ENCODE measurements around the gene ISOC1. TPM values are rescaled to one million over a fixed set of nuclear protein-coding genes. Genes with fewer than 3 reads are reported as not detected.

Gene ISOC1
- polyA plus RNA-seq, 1 donor, result 65.4 TPM

GRCh38 chr5:129125819-129126218 lies 31.3 kb downstream of the ISOC1 start:
- Histone ChIP-seq H3K4me1 (ENCODE audit: control insufficient read depth, insufficient read depth, low read length) (no peaks in the 10 kb centered on the region), H3K27ac (ENCODE audit: low read length) (no peak overlapping the region), H3K4me3 (ENCODE audit: low read length) (no peak overlapping the region), H3K9me3 (ENCODE audit: control insufficient read depth, low read depth, low read length) (no peaks in the 10 kb centered on the region), H3K27me3 (ENCODE audit: control insufficient read depth, insufficient read depth, low read length) (no peaks in the 10 kb centered on the region), H3K36me3 (ENCODE audit: control insufficient read depth, insufficient read depth, low read length) (no peaks in the 10 kb centered on the region)
- DNase-seq, result peak in 1 of 2 donors; percentile 20
- no CpG with 5 or more reads among the region's 2 CpGs for WGBS (ENCODE audit: insufficient coverage, low lambda C conversion rate)

DNA sequence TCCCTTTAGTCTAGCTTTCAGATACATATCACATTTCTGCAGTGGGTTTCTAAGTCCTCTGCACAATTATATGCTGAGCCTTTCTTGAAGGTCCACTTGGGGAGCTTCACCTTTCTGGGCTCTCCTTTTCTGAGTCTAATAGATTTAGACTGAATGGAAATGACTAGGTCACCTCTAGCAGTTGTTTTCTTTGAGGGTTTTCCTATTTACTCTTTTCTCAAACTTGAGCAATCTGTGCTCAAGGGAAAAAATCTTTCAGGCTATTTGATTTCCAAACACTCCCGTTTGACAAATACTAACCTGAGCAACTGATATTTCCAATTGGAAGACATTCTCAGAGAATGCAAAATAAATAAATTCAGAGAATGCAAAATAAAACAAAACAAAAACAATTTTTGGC lies 39.0 kb downstream of the ISOC1 start:
- H3K4me3 ChIP-seq (ENCODE audit: low read length), result no peak overlapping the region
- no peaks in the 10 kb centered on the region for H3K4me1 ChIP-seq (ENCODE audit: control insufficient read depth, insufficient read depth, low read length)
- no peak overlapping the region for H3K27ac ChIP-seq (ENCODE audit: low read length)
- H3K27me3 ChIP-seq (ENCODE audit: control insufficient read depth, insufficient read depth, low read length), result no peaks in the 10 kb centered on the region
- no peaks in the 10 kb centered on the region for H3K36me3 ChIP-seq (ENCODE audit: control insufficient read depth, insufficient read depth, low read length)
- no peak for DNase-seq
- 60% methylated on average over 1 of the region's 1 CpG for WGBS (ENCODE audit: insufficient coverage, low lambda C conversion rate)
- H3K9me3 ChIP-seq (ENCODE audit: control insufficient read depth, low read depth, low read length), result no peaks in the 10 kb centered on the region

GRCh38 chr5:129135633-129136032 lies 41.1 kb downstream of the ISOC1 start:
- H3K4me1 ChIP-seq (ENCODE audit: control insufficient read depth, insufficient read depth, low read length), result no peaks in the 10 kb centered on the region
- no peak for DNase-seq
- no peak overlapping the region for H3K4me3 ChIP-seq (ENCODE audit: low read length)
- no peak overlapping the region for H3K27ac ChIP-seq (ENCODE audit: low read length)
- no peaks in the 10 kb centered on the region for H3K36me3 ChIP-seq (ENCODE audit: control insufficient read depth, insufficient read depth, low read length)
- no peaks in the 10 kb centered on the region for H3K9me3 ChIP-seq (ENCODE audit: control insufficient read depth, low read depth, low read length)
- H3K27me3 ChIP-seq (ENCODE audit: control insufficient read depth, insufficient read depth, low read length), result no peaks in the 10 kb centered on the region

DNA sequence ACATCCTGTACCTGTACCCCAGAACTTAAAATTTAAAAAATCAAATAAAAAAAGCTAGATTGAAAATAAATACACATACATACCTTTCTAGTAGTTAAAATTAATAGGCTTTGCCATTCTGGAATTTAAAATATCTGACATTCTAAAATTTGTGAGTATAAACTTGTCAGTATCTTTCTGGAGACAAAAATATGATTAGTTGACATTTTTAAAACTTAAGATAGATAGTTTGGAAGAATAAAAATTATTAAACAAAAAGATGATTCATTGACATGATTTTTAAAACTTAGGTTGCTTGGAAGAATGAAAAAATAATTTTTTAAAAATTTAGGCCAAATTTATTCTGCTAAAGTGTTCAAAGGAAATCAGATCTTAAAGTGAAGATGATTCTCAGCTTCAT lies 43.1 kb downstream of the ISOC1 start:
- no peaks in the 10 kb centered on the region for H3K36me3 ChIP-seq (ENCODE audit: control insufficient read depth, insufficient read depth, low read length)
- H3K27ac ChIP-seq (ENCODE audit: low read length), result no peak overlapping the region
- H3K27me3 ChIP-seq (ENCODE audit: control insufficient read depth, insufficient read depth, low read length), result no peaks in the 10 kb centered on the region
- no peaks in the 10 kb centered on the region for H3K4me1 ChIP-seq (ENCODE audit: control insufficient read depth, insufficient read depth, low read length)
- no peaks in the 10 kb centered on the region for H3K9me3 ChIP-seq (ENCODE audit: control insufficient read depth, low read depth, low read length)
- no peak for DNase-seq
- H3K4me3 ChIP-seq (ENCODE audit: low read length), result no peak overlapping the region

DNA sequence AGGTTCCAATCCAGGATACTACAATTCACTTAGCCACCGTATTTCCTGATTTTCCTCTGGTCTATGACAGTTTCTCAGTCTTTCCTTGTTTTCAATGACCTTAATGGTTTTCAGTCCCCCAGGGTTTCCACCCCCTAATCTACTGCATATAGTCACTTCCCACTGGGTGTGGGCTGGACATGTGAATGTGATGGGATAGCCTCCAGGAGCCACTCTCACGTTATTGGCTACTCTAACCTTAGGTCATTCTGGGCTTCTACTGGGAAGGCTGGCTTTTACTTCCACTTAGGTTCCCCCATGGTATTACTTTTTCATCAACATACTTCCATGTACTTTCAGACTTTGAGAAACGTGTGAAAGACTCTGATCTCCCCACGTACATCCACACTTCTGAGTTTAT lies 46.5 kb downstream of the ISOC1 start:
- 100% methylated on average over 2 of the region's 4 CpGs for WGBS (ENCODE audit: insufficient coverage, low lambda C conversion rate)
- H3K27me3 ChIP-seq (ENCODE audit: control insufficient read depth, insufficient read depth, low read length), result no peaks in the 10 kb centered on the region
- no peak overlapping the region for H3K27ac ChIP-seq (ENCODE audit: low read length)
- no peak for DNase-seq
- no peaks in the 10 kb centered on the region for H3K4me1 ChIP-seq (ENCODE audit: control insufficient read depth, insufficient read depth, low read length)
- H3K4me3 ChIP-seq (ENCODE audit: low read length), result no peak overlapping the region
- H3K9me3 ChIP-seq (ENCODE audit: control insufficient read depth, low read depth, low read length), result no peaks in the 10 kb centered on the region
- H3K36me3 ChIP-seq (ENCODE audit: control insufficient read depth, insufficient read depth, low read length), result no peaks in the 10 kb centered on the region

DNA sequence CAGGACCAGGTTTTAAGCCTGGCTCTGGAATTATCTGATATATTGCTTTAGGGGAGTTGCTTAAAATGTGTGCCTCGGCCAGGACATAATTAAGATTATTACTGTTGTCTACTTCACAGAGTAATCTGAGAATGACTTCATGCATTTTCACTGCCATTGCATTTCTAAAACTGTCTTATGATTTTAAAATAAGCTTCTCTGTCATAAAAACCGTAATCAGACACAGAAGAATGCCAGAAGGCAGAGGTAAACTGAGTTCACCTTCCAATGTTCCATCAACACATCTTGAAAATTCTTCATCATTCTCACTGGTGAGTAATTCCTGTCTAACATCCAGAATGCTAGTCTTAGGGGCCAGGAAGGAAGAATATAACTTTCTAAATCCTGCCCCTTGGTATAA lies 47.1 kb downstream of the ISOC1 start:
- Histone ChIP-seq H3K4me1 (ENCODE audit: control insufficient read depth, insufficient read depth, low read length) (no peaks in the 10 kb centered on the region), H3K4me3 (ENCODE audit: low read length) (no peak overlapping the region), H3K36me3 (ENCODE audit: control insufficient read depth, insufficient read depth, low read length) (no peaks in the 10 kb centered on the region), H3K27me3 (ENCODE audit: control insufficient read depth, insufficient read depth, low read length) (no peaks in the 10 kb centered on the region), H3K9me3 (ENCODE audit: control insufficient read depth, low read depth, low read length) (no peaks in the 10 kb centered on the region), H3K27ac (ENCODE audit: low read length) (no peak overlapping the region)
- WGBS (ENCODE audit: insufficient coverage, low lambda C conversion rate), result 63% methylated on average over 1 of the region's 2 CpGs
- DNase-seq, result no peak

GRCh38 chr5:129155876-129156275 lies 61.3 kb downstream of the ISOC1 start:
- WGBS (ENCODE audit: insufficient coverage, low lambda C conversion rate), result 100% methylated on average over 1 of the region's 3 CpGs
- DNase-seq, result no peak

GRCh38 chr5:129161830-129162229 lies 67.3 kb downstream of the ISOC1 start:
- no peaks in the 10 kb centered on the region for H3K27me3 ChIP-seq (ENCODE audit: control insufficient read depth, insufficient read depth, low read length)
- H3K36me3 ChIP-seq (ENCODE audit: control insufficient read depth, insufficient read depth, low read length), result no peaks in the 10 kb centered on the region
- H3K9me3 ChIP-seq (ENCODE audit: control insufficient read depth, low read depth, low read length), result peaks cover 5% of the 10 kb centered on the region
- H3K4me3 ChIP-seq (ENCODE audit: low read length), result no peak overlapping the region
- no peak for DNase-seq
- H3K27ac ChIP-seq (ENCODE audit: low read length), result no peak overlapping the region
- no peaks in the 10 kb centered on the region for H3K4me1 ChIP-seq (ENCODE audit: control insufficient read depth, insufficient read depth, low read length)

More at GRCh38 chr5:129155876-129156275, 61.3 kb downstream of the ISOC1 start:
- no peak overlapping the region for H3K27ac ChIP-seq (ENCODE audit: low read length)
- H3K9me3 ChIP-seq (ENCODE audit: control insufficient read depth, low read depth, low read length), result no peaks in the 10 kb centered on the region
- H3K4me1 ChIP-seq (ENCODE audit: control insufficient read depth, insufficient read depth, low read length), result no peaks in the 10 kb centered on the region
- no peaks in the 10 kb centered on the region for H3K36me3 ChIP-seq (ENCODE audit: control insufficient read depth, insufficient read depth, low read length)
- H3K4me3 ChIP-seq (ENCODE audit: low read length), result no peak overlapping the region
- H3K27me3 ChIP-seq (ENCODE audit: control insufficient read depth, insufficient read depth, low read length), result no peaks in the 10 kb centered on the region

Other genes starting within 250 kb of the ISOC1 start
- 3.3 TPM for gene SLC27A6, start 129.3 kb upstream of the ISOC1 start, polyA plus RNA-seq